ENCODE data around the gene IL17F.

- TF ChIP-seq, protein P1, sequence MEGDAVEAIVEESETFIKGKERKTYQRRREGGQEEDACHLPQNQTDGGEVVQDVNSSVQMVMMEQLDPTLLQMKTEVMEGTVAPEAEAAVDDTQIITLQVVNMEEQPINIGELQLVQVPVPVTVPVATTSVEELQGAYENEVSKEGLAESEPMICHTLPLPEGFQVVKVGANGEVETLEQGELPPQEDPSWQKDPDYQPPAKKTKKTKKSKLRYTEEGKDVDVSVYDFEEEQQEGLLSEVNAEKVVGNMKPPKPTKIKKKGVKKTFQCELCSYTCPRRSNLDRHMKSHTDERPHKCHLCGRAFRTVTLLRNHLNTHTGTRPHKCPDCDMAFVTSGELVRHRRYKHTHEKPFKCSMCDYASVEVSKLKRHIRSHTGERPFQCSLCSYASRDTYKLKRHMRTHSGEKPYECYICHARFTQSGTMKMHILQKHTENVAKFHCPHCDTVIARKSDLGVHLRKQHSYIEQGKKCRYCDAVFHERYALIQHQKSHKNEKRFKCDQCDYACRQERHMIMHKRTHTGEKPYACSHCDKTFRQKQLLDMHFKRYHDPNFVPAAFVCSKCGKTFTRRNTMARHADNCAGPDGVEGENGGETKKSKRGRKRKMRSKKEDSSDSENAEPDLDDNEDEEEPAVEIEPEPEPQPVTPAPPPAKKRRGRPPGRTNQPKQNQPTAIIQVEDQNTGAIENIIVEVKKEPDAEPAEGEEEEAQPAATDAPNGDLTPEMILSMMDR (IDR thresholded peaks at IDR 0.05 in 2 of 3, conservative IDR thresholded peaks at IDR 0.05 in 1 of 3; ENCODE audit: borderline replicate concordance in 1 of 3, insufficient read depth in 1 of 3, low read depth in 2 of 3, low read length in 2 of 3): no peak
- TF ChIP-seq CEBPB (IDR thresholded peaks at IDR 0.05; ENCODE audit: low read depth) (no peak), EZH2 (IDR thresholded peaks at IDR 0.05) (no peak), POLR2A (IDR thresholded peaks at IDR 0.05; ENCODE audit: borderline replicate concordance, extremely low read depth, insufficient read depth, insufficient read length) (no peak), ZNF274 (IDR thresholded peaks at IDR 0.05; ENCODE audit: low read depth, low read length) (no peak), ATF3 (IDR thresholded peaks at IDR 0.05) (no peak), EZH2phosphoT487 (IDR thresholded peaks at IDR 0.05; ENCODE audit: borderline replicate concordance) (no peak), POLR2AphosphoS5 (IDR thresholded peaks at IDR 0.05; ENCODE audit: low read depth, low read length) (no peak), EGR1 (IDR thresholded peaks at IDR 0.05; ENCODE audit: low read depth) (no peak), TCF7L2 (IDR thresholded peaks at IDR 0.05; ENCODE audit: borderline replicate concordance, extremely low read depth, insufficient read depth, insufficient read length) (no peak), FOSL1 (IDR thresholded peaks at IDR 0.05; ENCODE audit: low read depth) (no peak), SIN3A (IDR thresholded peaks at IDR 0.05; ENCODE audit: low read depth) (no peak), JUND (IDR thresholded peaks at IDR 0.05) (no peak)
These were observed 16.3 kb upstream of the IL17F start for GRCh38 chr6:52260634-52261033.
